CD14-positive monocyte (primary cell): ENCODE results near the gene MRPS24. TPM values are rescaled to one million over a fixed set of nuclear protein-coding genes. Genes with fewer than 3 reads are reported as not detected.

Source experiments
- DNase-seq, 3 donors: peaks; one replicate each; pipeline ENCODE4 v3.0.0-alpha.2; 2011 to 2022
- H2AFZ ChIP-seq: 2 replicates; pipeline ENCODE4 v1.6.0; 2012; ENCODE audit warnings: mild to moderate bottlenecking, low read depth, low read length, inconsistent platforms; ENCODE audit not compliant: insufficient read depth, poor library complexity, severe bottlenecking
- H3K27ac ChIP-seq, 2 donors: 1 replicate in 1 of 2; 2 replicates in 1 of 2; pipeline ENCODE4 v1.5.1; 2012 to 2013; ENCODE audit warnings: low read length in 2 of 2, control low read depth in 1 of 2, inconsistent platforms in 1 of 2, low read depth in 1 of 2, mild to moderate bottlenecking in 1 of 2
- H3K27me3 ChIP-seq, 2 donors: one replicate each; pipeline versions ENCODE4 v1.6.0 to v1.6.1; 2011 to 2013; ENCODE audit warnings: low read length in 2 of 2; ENCODE audit not compliant: control insufficient read depth in 2 of 2, insufficient read depth in 2 of 2
- H3K36me3 ChIP-seq, 2 donors: replicated peaks in 1 of 2; 1 replicate in 1 of 2; 2 replicates in 1 of 2; pipeline versions ENCODE4 v1.5.1 to v1.6.1; 2012 to 2013; ENCODE audit warnings: low read length in 2 of 2, control low read depth in 1 of 2, inconsistent platforms in 1 of 2, mild to moderate bottlenecking in 1 of 2; ENCODE audit not compliant: insufficient read depth in 2 of 2, control insufficient read depth in 1 of 2
- H3K4me1 ChIP-seq, 2 donors: 1 replicate in 1 of 2; 2 replicates in 1 of 2; pipeline versions ENCODE4 v1.5.1 to v1.6.1; 2012 to 2013; ENCODE audit warnings: low read length in 2 of 2, control low read depth in 1 of 2, inconsistent platforms in 1 of 2, mild to moderate bottlenecking in 1 of 2, moderate library complexity in 1 of 2; ENCODE audit not compliant: insufficient read depth in 2 of 2, control insufficient read depth in 1 of 2
- H3K4me2 ChIP-seq: replicated peaks from 2 replicates; pipeline ENCODE3; 2012; ENCODE audit warnings: low read length, moderate library complexity, mild to moderate bottlenecking; ENCODE audit not compliant: poor library complexity, severe bottlenecking; ENCODE audit errors: extremely low read depth
- H3K4me3 ChIP-seq, 3 experiments: fragments of 200-600 bp in 1 of 3; sonication (generic) in 1 of 3; replicated peaks in 1 of 3; 1 replicate in 2 of 3; 2 replicates in 1 of 3; pipeline ENCODE4 v1.5.1; 2011 to 2013; ENCODE audit warnings: low read length in 3 of 3, mild to moderate bottlenecking in 3 of 3, control low read depth in 2 of 3, low read depth in 2 of 3, inconsistent platforms in 1 of 3, moderate library complexity in 1 of 3
- H3K79me2 ChIP-seq: 2 replicates; pipeline ENCODE4 v1.6.0; 2012; ENCODE audit warnings: mild to moderate bottlenecking, control low read depth, inconsistent platforms, low read length, moderate library complexity; ENCODE audit not compliant: insufficient read depth
- H3K9ac ChIP-seq: 2 replicates; pipeline ENCODE4 v1.6.0; 2017; ENCODE audit warnings: low read length, mild to moderate bottlenecking; ENCODE audit not compliant: insufficient read depth, poor library complexity, severe bottlenecking
- H3K9me3 ChIP-seq, 2 donors: replicated peaks in 1 of 2; 1 replicate in 1 of 2; 2 replicates in 1 of 2; pipeline versions ENCODE4 v1.5.1 to v1.6.1; 2012 to 2013; ENCODE audit warnings: low read length in 2 of 2, control low read depth in 1 of 2; ENCODE audit not compliant: control insufficient read depth in 1 of 2, insufficient read depth in 1 of 2
- H4K20me1 ChIP-seq: 2 replicates; pipeline ENCODE4 v1.6.0; 2012; ENCODE audit warnings: mild to moderate bottlenecking, low read length, control low read depth, moderate library complexity; ENCODE audit not compliant: insufficient read depth
- H3K27ac Mint-ChIP-seq, 7 donors: one replicate each; pipeline ENCODE4 v1.8.0; 2020; ENCODE audit warnings: mild to moderate bottlenecking in 7 of 7, mixed read lengths in 7 of 7, moderate library complexity in 6 of 7, inconsistent platforms in 2 of 7
- H3K27me3 Mint-ChIP-seq, 3 donors: one replicate each; pipeline ENCODE4 v1.8.0; 2021 to 2022; ENCODE audit warnings: low read depth in 3 of 3, mild to moderate bottlenecking in 3 of 3, mixed read lengths in 3 of 3, moderate library complexity in 3 of 3, inconsistent platforms in 1 of 3
- H3K36me3 Mint-ChIP-seq, 2 donors: one replicate each; pipeline ENCODE4 v1.8.0; 2020; ENCODE audit warnings: mixed read lengths in 2 of 2, inconsistent platforms in 1 of 2, mild to moderate bottlenecking in 1 of 2
- H3K4me1 Mint-ChIP-seq: one replicate; pipeline ENCODE4 v1.8.0; 2020; ENCODE audit warnings: mild to moderate bottlenecking, mixed read lengths
- H3K4me3 Mint-ChIP-seq, 2 donors: one replicate each; pipeline ENCODE4 v1.8.0; 2020; ENCODE audit warnings: mild to moderate bottlenecking in 2 of 2, mixed read lengths in 2 of 2, moderate library complexity in 1 of 2
- H3K9me3 Mint-ChIP-seq, 7 donors: one replicate each; pipeline ENCODE4 v1.8.0; 2020 to 2022; ENCODE audit warnings: mixed read lengths in 7 of 7, mild to moderate bottlenecking in 6 of 7, moderate library complexity in 6 of 7, inconsistent platforms in 2 of 7
- CTCF ChIP-seq: fragments of 200-600 bp; IDR thresholded peaks from one replicate; pipeline ENCODE4 v1.8.0; 2022; ENCODE audit warnings: antibody characterized with exemption, mild to moderate bottlenecking
- WGBS: methylation state at CpG from one replicate; pipeline ENCODE4 v1.1.5; 2013; ENCODE audit warnings: missing lambda C conversion rate; ENCODE audit not compliant: insufficient coverage; 5-methylcytosine and 5-hydroxymethylcytosine counted together
- intact Hi-C, 2 donors: fragments of 100-400 bp; cut with micrococcal nuclease; formaldehyde crosslinking; loops; one replicate each; pipeline versions ENCODE4 v1.15.0 to v1.15.1; 2023
- polyA plus RNA-seq, 3 donors: library from polyadenylated mRNA; depleted of rRNA in 1 of 3; unstranded in 2 of 3; stranded (reverse) in 1 of 3; fragments of 300-500 nt in 2 of 3; fragments of >200 nt in 1 of 3; fragmentation: Illumina TruSeq in 2 of 3; gene quantifications; 1 replicate in 2 of 3; 2 replicates in 1 of 3; pipeline ENCODE4 v1.2.3, GENCODE V29; 2012 to 2021

Gene MRPS24
- polyA plus RNA-seq, 3 donors: 79.2 to 112 (median 112) TPM

GRCh38 chr7:43850348-43851116 lies 18.8 kb downstream of the MRPS24 start:
- 92% methylated on average over 2 of the region's 5 CpGs for WGBS
- no peak for DNase-seq

GRCh38 chr7:43849047-43849446 lies 20.3 kb downstream of the MRPS24 start:
- no peak for TF ChIP-seq CTCF
- peaks cover 0 to 5% of the 10 kb centered on the region in 2 donors for H3K27me3 ChIP-seq
- no peak overlapping the region for H3K9ac ChIP-seq
- intact Hi-C loops: no loop called here
- H3K79me2 ChIP-seq: no peaks in the 10 kb centered on the region
- no peak overlapping the region for H2AFZ ChIP-seq
- no peaks in the 10 kb centered on the region for H3K4me1 ChIP-seq
- H3K27me3 Mint-ChIP-seq: peaks cover 20 to 24% (median 23%) of the 10 kb centered on the region in 3 donors
- H3K9me3 ChIP-seq: no peaks in the 10 kb centered on the region
- no CpG with 5 or more reads among the region's 2 CpGs for WGBS
- no peaks in the 10 kb centered on the region for H3K36me3 ChIP-seq
- peaks cover 3% of the 10 kb centered on the region for H3K4me1 Mint-ChIP-seq
- no peaks in the 10 kb centered on the region for H4K20me1 ChIP-seq
- H3K4me3 Mint-ChIP-seq: no peak overlapping the region
- DNase-seq: no peak
- no peaks in the 10 kb centered on the region for H3K36me3 Mint-ChIP-seq
- no peak overlapping the region for H3K27ac ChIP-seq
- H3K4me3 ChIP-seq: no peak overlapping the region
- H3K4me2 ChIP-seq: no peak overlapping the region
- no peak overlapping the region for H3K27ac Mint-ChIP-seq
- H3K9me3 Mint-ChIP-seq: peaks cover 0 to 4% (median 0%) of the 10 kb centered on the region in 7 donors

More at GRCh38 chr7:43850348-43851116, 18.8 kb downstream of the MRPS24 start:
- H3K27me3 ChIP-seq: peaks cover 0 to 5% of the 10 kb centered on the region in 2 donors
- Mint-ChIP-seq H3K27me3 (peaks cover 22 to 26% (median 24%) of the 10 kb centered on the region in 3 donors), H3K4me1 (peaks cover 3% of the 10 kb centered on the region), H3K27ac (no peak overlapping the region), H3K36me3 (no peaks in the 10 kb centered on the region), H3K4me3 (no peak overlapping the region), H3K9me3 (peaks cover 0 to 4% (median 0%) of the 10 kb centered on the region in 7 donors)
- no peaks in the 10 kb centered on the region for H3K36me3 ChIP-seq
- H3K27ac ChIP-seq: no peak overlapping the region
- H3K9me3 ChIP-seq: no peaks in the 10 kb centered on the region
- H3K4me1 ChIP-seq: no peaks in the 10 kb centered on the region
- H2AFZ ChIP-seq: no peak overlapping the region
- no peak overlapping the region for H3K4me3 ChIP-seq
- intact Hi-C loops: no loop called here
- no peak overlapping the region for H3K4me2 ChIP-seq
- TF ChIP-seq CTCF: no peak
- H4K20me1 ChIP-seq: no peaks in the 10 kb centered on the region
- no peak overlapping the region for H3K9ac ChIP-seq
- H3K79me2 ChIP-seq: no peaks in the 10 kb centered on the region
